ENCODE data around the gene STOX2. TPM values are rescaled to one million over a fixed set of nuclear protein-coding genes. Genes with fewer than 3 reads are reported as not detected.

Gene STOX2
- total and polyA plus RNA-seq, 2 donors (not counting 3 experiments of a cell fraction or from before 2014, with no cell fraction given), result 0.03 to 0.24 TPM

GRCh38 chr4:184030036-184030435 lies 124.9 kb downstream of the STOX2 start:
- Histone ChIP-seq H3K4me2 (ENCODE audit: insufficient read depth, low read length) (no peak overlapping the region), H3K4me1 (ENCODE audit: control insufficient read depth, extremely low read depth, insufficient read depth, low read length) (no peaks in the 10 kb centered on the region), H3K79me2 (ENCODE audit: control insufficient read depth, insufficient read depth, low read length) (no peaks in the 10 kb centered on the region), H3K27ac (ENCODE audit: insufficient read depth, low read depth, low read length) (no peak overlapping the region), H3K27me3 (ENCODE audit: control insufficient read depth in 2 of 2, insufficient read depth in 2 of 2, low read length in 2 of 2) (no peaks in the 10 kb centered on the region), H3K9ac (replicated peaks; ENCODE audit: extremely low read depth, insufficient read depth, low read length) (no peak overlapping the region), H3K36me3 (ENCODE audit: control insufficient read depth in 2 of 2, extremely low read depth in 1 of 2, insufficient read depth in 2 of 2, low read length in 2 of 2) (no peaks in the 10 kb centered on the region), H3K9me3 (replicated peaks; ENCODE audit: control insufficient read depth, insufficient read depth, low read length) (no peaks in the 10 kb centered on the region), H3K4me3 (replicated peaks in 1 of 3; ENCODE audit: insufficient read depth in 1 of 3, low read depth in 1 of 3, low read length in 3 of 3) (no peak overlapping the region), H4K20me1 (replicated peaks; ENCODE audit: control insufficient read depth, extremely low read depth, insufficient read depth, low read length) (no peaks in the 10 kb centered on the region), H3K9me1 (replicated peaks; ENCODE audit: control insufficient read depth, extremely low read depth, insufficient read depth, low read length) (no peaks in the 10 kb centered on the region), H2AFZ (ENCODE audit: low read depth, low read length) (no peak overlapping the region)
- no peak for DNase-seq (ENCODE audit: low read depth, low spot score)
- dilution Hi-C loops (cut with MboI; ENCODE audit: extremely low pct_ligation_motif_present, low sequenced_read_pairs), result no loop called here
- POLR2A ChIA-PET, result no interaction called here
- TF ChIP-seq FOS (IDR thresholded peaks at IDR 0.05; ENCODE audit: borderline replicate concordance, insufficient read depth, low read length) (no peak), CTCF (IDR thresholded peaks at IDR 0.05; ENCODE audit: extremely low read depth in 1 of 2, insufficient read depth in 1 of 2, low read depth in 1 of 2, low read length in 2 of 2) (no peak), GATA2 (IDR thresholded peaks at IDR 0.05; ENCODE audit: insufficient read depth, insufficient read length, low read depth, low read length) (no peak), MYC (IDR thresholded peaks at IDR 0.05; ENCODE audit: low read depth, low read length) (no peak), JUN (IDR thresholded peaks at IDR 0.05; ENCODE audit: borderline replicate concordance, insufficient read depth, insufficient read length, low read depth) (no peak), POLR2A (IDR thresholded peaks at IDR 0.05; ENCODE audit: low read depth, low read length) (no peak), MAX (IDR thresholded peaks at IDR 0.05; ENCODE audit: insufficient read depth, insufficient read length) (no peak), EZH2 (IDR thresholded peaks at IDR 0.05; ENCODE audit: borderline replicate concordance, low read depth, low read length, severe bottlenecking) (no peak), POLR2AphosphoS5 (IDR thresholded peaks at IDR 0.05; ENCODE audit: insufficient read depth, low read depth, low read length) (no peak)
- CTCF ChIA-PET, result no interaction called here
- no peak for FAIRE-seq
- intact Hi-C loops (cut with micrococcal nuclease), result no loop called here
- no TSS peak for BruUV-seq (replicated peaks)
